Liver (tissue), 9 donors: ENCODE measurements around the gene TMEM129. TPM values are rescaled to one million over a fixed set of nuclear protein-coding genes. Genes with fewer than 3 reads are reported as not detected.
"Not testable (repeated sequence)": the region's sequence is repeated elsewhere in the genome, so short reads cannot be mapped to it uniquely, and the experiment has no call there.

Experiments
- DNase-seq: peaks from one replicate; pipeline ENCODE4 v3.0.0-alpha.2; 2017; ENCODE audit warnings: low spot score
- H3K27ac ChIP-seq, 2 donors: one replicate each; pipeline ENCODE4 v1.7.0; 2013; ENCODE audit warnings: inconsistent platforms in 2 of 2, low read length in 2 of 2, control low read depth in 1 of 2, low read depth in 1 of 2, mild to moderate bottlenecking in 1 of 2
- H3K27me3 ChIP-seq, 4 donors: one replicate each; pipeline versions ENCODE4 v1.6.1 to v1.7.0; 2013; ENCODE audit warnings: low read length in 3 of 4, inconsistent platforms in 1 of 4, mild to moderate bottlenecking in 1 of 4, moderate library complexity in 1 of 4; ENCODE audit not compliant: control insufficient read depth in 4 of 4, insufficient read depth in 4 of 4
- H3K36me3 ChIP-seq, 4 donors: one replicate each; pipeline versions ENCODE4 v1.6.1 to v1.7.0; 2013; ENCODE audit warnings: low read length in 3 of 4, mild to moderate bottlenecking in 3 of 4, low read depth in 1 of 4, moderate library complexity in 1 of 4; ENCODE audit not compliant: control insufficient read depth in 4 of 4, insufficient read depth in 3 of 4
- H3K4me1 ChIP-seq, 4 donors: one replicate each; pipeline versions ENCODE4 v1.6.1 to v1.7.0; 2013; ENCODE audit warnings: low read length in 3 of 4, mild to moderate bottlenecking in 3 of 4, moderate library complexity in 1 of 4; ENCODE audit not compliant: control insufficient read depth in 4 of 4, insufficient read depth in 4 of 4
- H3K4me3 ChIP-seq, 3 donors: one replicate each; pipeline versions ENCODE4 v1.6.1 to v1.7.0; 2013; ENCODE audit warnings: low read length in 3 of 3, control low read depth in 1 of 3, low read depth in 1 of 3, mild to moderate bottlenecking in 1 of 3
- H3K9ac ChIP-seq, 2 donors: one replicate each; pipeline ENCODE4 v1.7.0; 2013; ENCODE audit warnings: low read length in 2 of 2, mild to moderate bottlenecking in 2 of 2, moderate library complexity in 2 of 2, control low read depth in 1 of 2, low read depth in 1 of 2
- H3K9me3 ChIP-seq, 4 donors: one replicate each; pipeline versions ENCODE4 v1.6.1 to v1.7.0; 2013; ENCODE audit warnings: low read length in 3 of 4; ENCODE audit not compliant: control insufficient read depth in 4 of 4
- EGR1 ChIP-seq, 2 donors: IDR thresholded peaks; 2 replicates each; pipeline ENCODE4 v1.6.1; 2016 to 2018; ENCODE audit warnings: antibody characterized with exemption in 2 of 2, low read depth in 2 of 2
- FOXA1 ChIP-seq: IDR thresholded peaks from 2 replicates; pipeline ENCODE4 v1.6.1; 2016; ENCODE audit warnings: antibody characterized with exemption
- FOXA2 ChIP-seq: IDR thresholded peaks from 2 replicates; pipeline ENCODE4 v1.6.1; 2016; ENCODE audit warnings: antibody characterized with exemption
- GABPA ChIP-seq, 2 donors: IDR thresholded peaks in 1 of 2; conservative IDR thresholded peaks in 1 of 2; 2 replicates each; pipeline ENCODE4 v1.6.1; 2016; ENCODE audit warnings: antibody characterized with exemption in 2 of 2, mild to moderate bottlenecking in 1 of 2, moderate library complexity in 1 of 2
- HNF4A ChIP-seq, 2 donors: conservative IDR thresholded peaks; 2 replicates each; pipeline ENCODE4 v1.6.1; 2016; ENCODE audit warnings: antibody characterized with exemption in 2 of 2, mild to moderate bottlenecking in 2 of 2
- HNF4G ChIP-seq: IDR thresholded peaks from 2 replicates; pipeline ENCODE4 v1.6.1; 2016; ENCODE audit warnings: antibody characterized with exemption
- JUND ChIP-seq, 2 donors: IDR thresholded peaks; 2 replicates each; pipeline ENCODE4 v1.6.1; 2016; ENCODE audit warnings: antibody characterized with exemption in 2 of 2
- NR2F2 ChIP-seq: IDR thresholded peaks from 2 replicates; pipeline ENCODE4 v1.6.1; 2016; ENCODE audit warnings: antibody characterized with exemption
- RAD21 ChIP-seq, 2 donors: IDR thresholded peaks; 2 replicates each; pipeline ENCODE4 v1.6.1; 2016; ENCODE audit warnings: antibody characterized with exemption in 2 of 2, mild to moderate bottlenecking in 2 of 2
- RXRA ChIP-seq, 2 donors: IDR thresholded peaks; 2 replicates each; pipeline ENCODE4 v1.6.1; 2017 to 2018; ENCODE audit warnings: antibody characterized with exemption in 2 of 2, mild to moderate bottlenecking in 1 of 2
- SP1 ChIP-seq: IDR thresholded peaks from 2 replicates; pipeline ENCODE4 v1.6.1; 2018; ENCODE audit warnings: antibody characterized with exemption, mild to moderate bottlenecking
- TAF1 ChIP-seq: conservative IDR thresholded peaks from 2 replicates; pipeline ENCODE4 v1.6.1; 2016; ENCODE audit warnings: antibody characterized with exemption, mild to moderate bottlenecking
- YY1 ChIP-seq: IDR thresholded peaks from 2 replicates; pipeline ENCODE4 v1.6.1; 2016; ENCODE audit warnings: antibody characterized with exemption, mild to moderate bottlenecking
- WGBS: extraction: QIAGEN DNeasy Blood & Tissue Kit; methylation state at CpG from one replicate; pipeline ENCODE4 v1.1.7; 2013; 5-methylcytosine and 5-hydroxymethylcytosine counted together
- polyA plus RNA-seq, 2 donors: library from polyadenylated mRNA; stranded (reverse) in 1 of 2; unstranded in 1 of 2; fragments of 200-250 nt in 1 of 2; fragments of >200 nt in 1 of 2; fragmentation: Nextera tagmentation in 1 of 2; extraction: Ambion mirVana in 1 of 2; gene quantifications; one replicate each; pipeline versions ENCODE4 v1.2.1 to v1.2.3, GENCODE V29; 2013 to 2015
- total RNA-seq, 2 donors: library from RNA; depleted of rRNA; stranded (reverse); fragments of >200 nt; gene quantifications; one replicate each; pipeline ENCODE4 v1.2.3, GENCODE V29; 2014
- TF ChIP-seq, protein P1 (sequence below): fragments of 150-350 bp; IDR thresholded peaks from 2 replicates; pipeline ENCODE4 v1.5.1; 2017; ENCODE audit warnings: improper control_type of control experiment, low read depth, low read length; ENCODE audit not compliant: missing input control
- TF ChIP-seq, protein P2 (sequence below): IDR thresholded peaks from 2 replicates; pipeline ENCODE4 v1.6.1; 2016; ENCODE audit warnings: antibody characterized with exemption
- TF ChIP-seq, protein P3 (sequence below): IDR thresholded peaks from 2 replicates; pipeline ENCODE4 v1.6.1; 2016; ENCODE audit warnings: antibody characterized with exemption
- TF ChIP-seq, protein P4 (sequence below): IDR thresholded peaks from 2 replicates; pipeline ENCODE4 v1.6.1; 2016; ENCODE audit warnings: antibody characterized with exemption
- TF ChIP-seq, protein P5 (sequence below): IDR thresholded peaks from 2 replicates; pipeline ENCODE4 v1.6.1; 2016; ENCODE audit warnings: antibody characterized with exemption, mild to moderate bottlenecking
- donor health status: healthy.
- donor health status: healthy.
- donor health status: healthy.
- donor health status: healthy.
- donor health status: healthy.

TMEM129 gene
- total and polyA plus RNA-seq, 4 donors = 12.2 to 37.0 (median 21.8) TPM

DNA sequence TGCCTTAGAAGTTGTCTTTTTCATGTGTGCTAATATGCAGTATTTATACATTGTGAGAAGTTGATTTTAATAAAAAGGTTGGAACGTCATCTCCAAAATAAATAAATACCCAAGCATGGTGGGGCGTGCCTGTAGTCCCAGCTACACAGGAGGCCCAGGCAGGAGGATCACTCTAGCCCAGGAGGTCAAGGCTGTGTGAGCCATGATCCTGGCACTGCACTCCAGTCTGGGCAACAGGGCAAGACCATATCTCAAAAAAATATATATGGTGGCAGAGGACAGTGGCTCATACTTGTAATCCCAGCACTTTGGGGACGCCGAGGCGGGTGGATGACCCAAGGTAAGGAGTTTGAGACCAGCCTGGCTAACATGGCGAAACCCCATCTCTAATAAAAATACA lies 15.4 kb downstream of the TMEM129 start:
- no peak for DNase-seq
- no peak for TF ChIP-seq FOXA1
- H3K9me3 ChIP-seq = no peaks in the 10 kb centered on the region
- H3K9ac ChIP-seq = no peak overlapping the region
- H3K27ac ChIP-seq = no peak overlapping the region
- H3K27me3 ChIP-seq = no peaks in the 10 kb centered on the region
- 98% methylated on average over 6 of the region's 6 CpGs for WGBS
- H3K4me3 ChIP-seq = no peak overlapping the region
- H3K36me3 ChIP-seq = peaks cover 5 to 21% (median 14%) of the 10 kb centered on the region in 4 donors
- H3K4me1 ChIP-seq = peaks cover 0 to under 1% (median under 1%) of the 10 kb centered on the region in 4 donors

DNA sequence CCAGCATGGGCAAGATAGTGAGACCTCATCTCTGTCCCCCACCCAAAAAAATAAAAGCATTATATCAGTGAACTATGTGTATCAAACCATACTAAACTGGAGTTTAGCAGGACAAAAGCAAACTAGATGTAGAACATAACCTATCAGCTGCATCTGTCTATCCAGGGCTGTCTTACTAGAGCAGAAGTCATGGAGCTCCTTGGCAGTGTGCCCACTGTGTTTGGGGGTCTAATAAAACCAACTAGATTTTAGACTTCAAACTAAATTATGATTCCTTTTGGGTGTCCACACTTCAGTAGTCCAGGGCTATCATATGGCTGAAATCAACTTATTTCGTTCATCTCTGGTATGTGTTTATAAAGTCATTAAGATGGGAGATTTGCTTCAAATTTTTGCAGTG lies 17.3 kb downstream of the TMEM129 start:
- Histone ChIP-seq H3K9ac (no peak overlapping the region), H3K9me3 (no peaks in the 10 kb centered on the region), H3K27ac (no peak overlapping the region), H3K4me1 (no peaks in the 10 kb centered on the region), H3K4me3 (no peak overlapping the region), H3K27me3 (no peaks in the 10 kb centered on the region), H3K36me3 (peaks cover 10 to 28% (median 19%) of the 10 kb centered on the region in 4 donors)
- TF ChIP-seq, protein P1, sequence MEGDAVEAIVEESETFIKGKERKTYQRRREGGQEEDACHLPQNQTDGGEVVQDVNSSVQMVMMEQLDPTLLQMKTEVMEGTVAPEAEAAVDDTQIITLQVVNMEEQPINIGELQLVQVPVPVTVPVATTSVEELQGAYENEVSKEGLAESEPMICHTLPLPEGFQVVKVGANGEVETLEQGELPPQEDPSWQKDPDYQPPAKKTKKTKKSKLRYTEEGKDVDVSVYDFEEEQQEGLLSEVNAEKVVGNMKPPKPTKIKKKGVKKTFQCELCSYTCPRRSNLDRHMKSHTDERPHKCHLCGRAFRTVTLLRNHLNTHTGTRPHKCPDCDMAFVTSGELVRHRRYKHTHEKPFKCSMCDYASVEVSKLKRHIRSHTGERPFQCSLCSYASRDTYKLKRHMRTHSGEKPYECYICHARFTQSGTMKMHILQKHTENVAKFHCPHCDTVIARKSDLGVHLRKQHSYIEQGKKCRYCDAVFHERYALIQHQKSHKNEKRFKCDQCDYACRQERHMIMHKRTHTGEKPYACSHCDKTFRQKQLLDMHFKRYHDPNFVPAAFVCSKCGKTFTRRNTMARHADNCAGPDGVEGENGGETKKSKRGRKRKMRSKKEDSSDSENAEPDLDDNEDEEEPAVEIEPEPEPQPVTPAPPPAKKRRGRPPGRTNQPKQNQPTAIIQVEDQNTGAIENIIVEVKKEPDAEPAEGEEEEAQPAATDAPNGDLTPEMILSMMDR = no peak
- TF ChIP-seq, protein P2, sequence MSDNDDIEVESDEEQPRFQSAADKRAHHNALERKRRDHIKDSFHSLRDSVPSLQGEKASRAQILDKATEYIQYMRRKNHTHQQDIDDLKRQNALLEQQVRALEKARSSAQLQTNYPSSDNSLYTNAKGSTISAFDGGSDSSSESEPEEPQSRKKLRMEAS = no peak
- no peak for TF ChIP-seq FOXA2
- no peak for TF ChIP-seq YY1
- TF ChIP-seq FOXA1 = no peak
- TF ChIP-seq, protein P3, sequence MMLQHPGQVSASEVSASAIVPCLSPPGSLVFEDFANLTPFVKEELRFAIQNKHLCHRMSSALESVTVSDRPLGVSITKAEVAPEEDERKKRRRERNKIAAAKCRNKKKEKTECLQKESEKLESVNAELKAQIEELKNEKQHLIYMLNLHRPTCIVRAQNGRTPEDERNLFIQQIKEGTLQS = no peak
- TF ChIP-seq RAD21 (IDR thresholded peaks at IDR 0.05) = no peak
- TF ChIP-seq, protein P4, sequence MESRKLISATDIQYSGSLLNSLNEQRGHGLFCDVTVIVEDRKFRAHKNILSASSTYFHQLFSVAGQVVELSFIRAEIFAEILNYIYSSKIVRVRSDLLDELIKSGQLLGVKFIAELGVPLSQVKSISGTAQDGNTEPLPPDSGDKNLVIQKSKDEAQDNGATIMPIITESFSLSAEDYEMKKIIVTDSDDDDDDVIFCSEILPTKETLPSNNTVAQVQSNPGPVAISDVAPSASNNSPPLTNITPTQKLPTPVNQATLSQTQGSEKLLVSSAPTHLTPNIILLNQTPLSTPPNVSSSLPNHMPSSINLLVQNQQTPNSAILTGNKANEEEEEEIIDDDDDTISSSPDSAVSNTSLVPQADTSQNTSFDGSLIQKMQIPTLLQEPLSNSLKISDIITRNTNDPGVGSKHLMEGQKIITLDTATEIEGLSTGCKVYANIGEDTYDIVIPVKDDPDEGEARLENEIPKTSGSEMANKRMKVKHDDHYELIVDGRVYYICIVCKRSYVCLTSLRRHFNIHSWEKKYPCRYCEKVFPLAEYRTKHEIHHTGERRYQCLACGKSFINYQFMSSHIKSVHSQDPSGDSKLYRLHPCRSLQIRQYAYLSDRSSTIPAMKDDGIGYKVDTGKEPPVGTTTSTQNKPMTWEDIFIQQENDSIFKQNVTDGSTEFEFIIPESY = no peak
- TF ChIP-seq, protein P5, sequence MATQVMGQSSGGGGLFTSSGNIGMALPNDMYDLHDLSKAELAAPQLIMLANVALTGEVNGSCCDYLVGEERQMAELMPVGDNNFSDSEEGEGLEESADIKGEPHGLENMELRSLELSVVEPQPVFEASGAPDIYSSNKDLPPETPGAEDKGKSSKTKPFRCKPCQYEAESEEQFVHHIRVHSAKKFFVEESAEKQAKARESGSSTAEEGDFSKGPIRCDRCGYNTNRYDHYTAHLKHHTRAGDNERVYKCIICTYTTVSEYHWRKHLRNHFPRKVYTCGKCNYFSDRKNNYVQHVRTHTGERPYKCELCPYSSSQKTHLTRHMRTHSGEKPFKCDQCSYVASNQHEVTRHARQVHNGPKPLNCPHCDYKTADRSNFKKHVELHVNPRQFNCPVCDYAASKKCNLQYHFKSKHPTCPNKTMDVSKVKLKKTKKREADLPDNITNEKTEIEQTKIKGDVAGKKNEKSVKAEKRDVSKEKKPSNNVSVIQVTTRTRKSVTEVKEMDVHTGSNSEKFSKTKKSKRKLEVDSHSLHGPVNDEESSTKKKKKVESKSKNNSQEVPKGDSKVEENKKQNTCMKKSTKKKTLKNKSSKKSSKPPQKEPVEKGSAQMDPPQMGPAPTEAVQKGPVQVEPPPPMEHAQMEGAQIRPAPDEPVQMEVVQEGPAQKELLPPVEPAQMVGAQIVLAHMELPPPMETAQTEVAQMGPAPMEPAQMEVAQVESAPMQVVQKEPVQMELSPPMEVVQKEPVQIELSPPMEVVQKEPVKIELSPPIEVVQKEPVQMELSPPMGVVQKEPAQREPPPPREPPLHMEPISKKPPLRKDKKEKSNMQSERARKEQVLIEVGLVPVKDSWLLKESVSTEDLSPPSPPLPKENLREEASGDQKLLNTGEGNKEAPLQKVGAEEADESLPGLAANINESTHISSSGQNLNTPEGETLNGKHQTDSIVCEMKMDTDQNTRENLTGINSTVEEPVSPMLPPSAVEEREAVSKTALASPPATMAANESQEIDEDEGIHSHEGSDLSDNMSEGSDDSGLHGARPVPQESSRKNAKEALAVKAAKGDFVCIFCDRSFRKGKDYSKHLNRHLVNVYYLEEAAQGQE = no peak
- no peak for TF ChIP-seq GABPA (IDR thresholded peaks at IDR 0.05 in 1 of 2, conservative IDR thresholded peaks at IDR 0.05 in 1 of 2)
- TF ChIP-seq JUND (IDR thresholded peaks at IDR 0.05) = no peak
- no peak for TF ChIP-seq NR2F2
- TF ChIP-seq HNF4G = no peak
- TF ChIP-seq EGR1 (IDR thresholded peaks at IDR 0.05; ENCODE audit: low read depth in 2 of 2) = no peak
- no peak for TF ChIP-seq RXRA (IDR thresholded peaks at IDR 0.05)
- TF ChIP-seq TAF1 = no peak
- no peak for TF ChIP-seq HNF4A (conservative IDR thresholded peaks at IDR 0.05)
- TF ChIP-seq SP1 = no peak
- 87% methylated on average over 1 of the region's 1 CpG for WGBS
- no peak for DNase-seq

DNA sequence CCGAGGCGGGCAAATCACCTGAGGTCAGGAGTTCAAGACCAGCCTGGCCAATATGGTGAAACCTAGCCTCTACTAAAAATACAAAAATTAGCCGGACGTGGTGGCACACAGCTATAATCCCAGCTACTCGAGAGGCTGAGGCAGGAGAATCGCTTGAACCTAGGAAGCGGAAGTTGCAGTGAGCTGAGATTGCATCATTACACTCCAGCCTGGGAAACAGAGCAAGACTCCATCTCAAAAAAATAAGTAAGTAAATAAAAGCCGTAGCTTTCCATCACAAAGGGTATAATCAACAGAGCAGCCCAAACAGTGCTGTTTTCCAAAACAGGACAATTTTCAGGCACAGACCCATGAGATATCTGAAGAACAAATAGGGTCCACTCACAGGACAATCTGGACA lies 19.5 kb downstream of the TMEM129 start:
- 82% methylated on average over 8 of the region's 8 CpGs for WGBS
- H3K9ac ChIP-seq, DNase-seq, H3K9me3 ChIP-seq, H3K27ac ChIP-seq, H3K4me1 ChIP-seq, H3K27me3 ChIP-seq, H3K4me3 ChIP-seq: not testable (repeated sequence)
- peaks cover 13 to 36% (median 23%) of the 10 kb centered on the region in 4 donors for H3K36me3 ChIP-seq
